CD4-positive, alpha-beta memory T cell (primary cell): ENCODE results near the gene DAPK1. TPM values are rescaled to one million over a fixed set of nuclear protein-coding genes. Genes with fewer than 3 reads are reported as not detected.

ENCODE experiments used
- CTCF ChIA-PET: fragments of 350-600 bp; sonication (Branson Sonifier 250); formaldehyde crosslinking; loops from one replicate; lab custom pipeline; 2021; ENCODE audit warnings: inconsistent platforms; ENCODE audit not compliant: partially characterized antibody; lab: Charles Lee
- POLR2A ChIA-PET: fragments of 350-600 bp; sonication (Branson Sonifier 250); formaldehyde crosslinking; loops from one replicate; lab custom pipeline; 2021; ENCODE audit not compliant: partially characterized antibody; lab: Charles Lee
- DNase-seq, 5 donors: peaks; one replicate each; pipeline versions ENCODE4 v3.0.0 to v3.0.0-alpha.2; 2020 to 2022; ENCODE audit warnings: mixed read lengths in 1 of 5
- H3K27ac ChIP-seq: one replicate; pipeline ENCODE4 v1.7.0; 2013; ENCODE audit warnings: low read depth, low read length
- H3K27me3 ChIP-seq: 2 replicates; pipeline ENCODE4 v1.7.0; 2013; ENCODE audit warnings: mild to moderate bottlenecking, low read length, moderate library complexity; ENCODE audit not compliant: insufficient read depth
- H3K36me3 ChIP-seq: 2 replicates; pipeline ENCODE4 v1.7.0; 2013; ENCODE audit warnings: mild to moderate bottlenecking, low read length, moderate library complexity; ENCODE audit not compliant: insufficient read depth
- H3K4me1 ChIP-seq: 2 replicates; pipeline ENCODE4 v1.7.0; 2013; ENCODE audit warnings: mild to moderate bottlenecking, low read length, moderate library complexity; ENCODE audit not compliant: insufficient read depth
- H3K4me3 ChIP-seq, 2 donors: one replicate each; pipeline ENCODE4 v1.7.0; 2013; ENCODE audit warnings: low read length in 2 of 2, mild to moderate bottlenecking in 1 of 2
- H3K9me3 ChIP-seq, 2 donors: one replicate each; pipeline ENCODE4 v1.7.0; 2013; ENCODE audit warnings: low read length in 2 of 2, control low read depth in 1 of 2; ENCODE audit not compliant: control insufficient read depth in 1 of 2
- H3K27ac Mint-ChIP-seq, 7 donors: one replicate each; pipeline ENCODE4 v1.8.0; 2020 to 2021; ENCODE audit warnings: mixed read lengths in 7 of 7, mild to moderate bottlenecking in 6 of 7, inconsistent platforms in 3 of 7, moderate library complexity in 3 of 7
- H3K27me3 Mint-ChIP-seq, 2 donors: one replicate each; pipeline ENCODE4 v1.8.0; 2020 to 2021; ENCODE audit warnings: mixed read lengths in 2 of 2
- H3K36me3 Mint-ChIP-seq, 2 donors: one replicate each; pipeline ENCODE4 v1.8.0; 2020 to 2021; ENCODE audit warnings: mixed read lengths in 2 of 2, inconsistent platforms in 1 of 2, mild to moderate bottlenecking in 1 of 2
- H3K4me1 Mint-ChIP-seq, 4 donors: one replicate each; pipeline ENCODE4 v1.8.0; 2020 to 2021; ENCODE audit warnings: mixed read lengths in 4 of 4, mild to moderate bottlenecking in 1 of 4
- H3K4me3 Mint-ChIP-seq, 8 donors: one replicate each; pipeline ENCODE4 v1.8.0; 2020 to 2021; ENCODE audit warnings: mixed read lengths in 8 of 8, mild to moderate bottlenecking in 7 of 8, moderate library complexity in 6 of 8, inconsistent platforms in 3 of 8
- H3K9me3 Mint-ChIP-seq, 8 donors: one replicate each; pipeline ENCODE4 v1.8.0; 2020 to 2021; ENCODE audit warnings: mixed read lengths in 8 of 8, mild to moderate bottlenecking in 5 of 8, inconsistent platforms in 3 of 8, moderate library complexity in 1 of 8
- intact Hi-C: fragments of 100-400 bp; cut with micrococcal nuclease; formaldehyde crosslinking; loops from one replicate; pipeline ENCODE4 v1.15.1; 2023
- polyA plus RNA-seq, 2 donors: library from polyadenylated mRNA; unstranded; fragments of 300-500 nt; fragmentation: Illumina TruSeq; gene quantifications; one replicate each; pipeline ENCODE4 v1.2.3, GENCODE V29; 2021
- total RNA-seq, 2 experiments: library from RNA; stranded (reverse); gene quantifications; one replicate each; pipeline ENCODE4 v1.2.3, GENCODE V29; 2021

The DAPK1 gene
- total and polyA plus RNA-seq, 4 experiments from 2014 or later: 1.7 to 2.2 TPM; not detected in 2

DNA sequence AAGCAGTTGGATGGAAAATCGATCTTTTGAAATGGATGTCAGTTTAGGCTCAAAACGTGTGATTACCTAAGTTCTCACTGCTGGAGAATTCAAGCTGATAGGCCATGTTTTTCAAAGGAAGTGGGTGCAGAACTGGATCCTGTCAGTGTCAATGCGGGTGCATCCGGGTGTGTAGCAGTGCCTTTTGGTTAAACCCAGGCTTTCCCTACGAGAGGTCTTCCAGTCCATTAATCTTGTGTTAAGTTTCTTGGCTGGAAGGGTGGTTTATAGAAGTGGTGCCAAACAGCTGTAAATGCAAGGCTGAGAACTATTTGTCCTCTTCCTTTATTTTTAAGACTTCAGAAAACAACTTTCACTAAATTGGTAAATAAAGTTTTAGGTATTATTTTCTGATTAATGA is 71.9 kb downstream of the DAPK1 start:
- CTCF ChIA-PET: no interaction called here
- no peak overlapping the region for H3K27ac ChIP-seq
- no peaks in the 10 kb centered on the region for H3K27me3 ChIP-seq
- Mint-ChIP-seq H3K27ac (no peak overlapping the region), H3K9me3 (no peaks in the 10 kb centered on the region), H3K27me3 (peaks cover 0 to 2% of the 10 kb centered on the region in 2 donors), H3K36me3 (no peaks in the 10 kb centered on the region), H3K4me1 (no peaks in the 10 kb centered on the region), H3K4me3 (no peak overlapping the region)
- POLR2A ChIA-PET: no interaction called here
- no peaks in the 10 kb centered on the region for H3K4me1 ChIP-seq
- intact Hi-C loops: no loop called here
- no peak overlapping the region for H3K4me3 ChIP-seq
- H3K36me3 ChIP-seq: no peaks in the 10 kb centered on the region
- H3K9me3 ChIP-seq: no peaks in the 10 kb centered on the region
- no peak for DNase-seq

DNA sequence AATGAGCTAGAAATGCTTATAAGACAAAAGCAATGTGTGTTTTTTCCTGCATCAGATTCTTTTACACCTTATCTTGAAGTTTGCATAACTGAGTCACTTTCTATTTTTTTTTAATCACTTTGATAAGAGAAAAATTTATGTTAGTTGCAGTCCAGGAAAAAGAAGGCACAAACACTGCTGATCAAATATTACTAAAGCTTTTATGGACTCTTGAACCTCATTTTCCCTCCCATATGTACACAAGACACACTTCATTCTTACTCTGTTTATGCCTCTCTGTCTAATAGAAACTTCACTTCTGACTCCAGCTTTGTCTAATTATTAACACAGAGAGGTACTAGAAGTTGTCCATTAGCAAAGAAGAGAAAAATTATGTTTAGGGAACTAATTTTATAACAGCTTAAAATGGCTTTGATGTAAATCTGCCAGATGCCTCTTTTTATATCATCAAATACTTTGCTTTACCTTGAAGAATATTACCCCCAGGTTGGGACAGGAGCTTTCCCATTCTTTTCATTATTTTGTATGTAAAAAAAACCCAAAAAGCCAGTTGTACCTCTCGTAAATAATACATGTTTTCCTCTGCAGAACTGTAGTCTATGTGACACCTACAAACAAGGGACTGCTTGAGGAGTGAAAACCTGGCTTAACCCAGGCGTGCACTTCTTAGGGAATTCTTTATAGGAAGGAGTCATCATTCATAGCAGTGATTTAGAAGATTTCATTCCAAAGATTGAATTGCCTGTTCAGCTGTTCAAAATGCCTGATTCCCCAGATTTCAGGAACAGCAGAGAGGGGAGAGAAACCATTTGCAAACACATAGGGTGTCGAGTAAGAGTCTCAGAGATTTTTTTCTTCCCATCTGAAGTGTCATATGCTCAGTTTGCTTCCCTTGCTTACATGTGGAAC is 72.6 kb downstream of the DAPK1 start:
- Histone ChIP-seq H3K4me3 (no peak overlapping the region), H3K4me1 (no peaks in the 10 kb centered on the region), H3K9me3 (no peaks in the 10 kb centered on the region), H3K27me3 (no peaks in the 10 kb centered on the region), H3K36me3 (no peaks in the 10 kb centered on the region), H3K27ac (no peak overlapping the region)
- Mint-ChIP-seq H3K36me3 (no peaks in the 10 kb centered on the region), H3K9me3 (no peaks in the 10 kb centered on the region), H3K27me3 (peaks cover 0 to 2% of the 10 kb centered on the region in 2 donors), H3K27ac (no peak overlapping the region), H3K4me1 (no peaks in the 10 kb centered on the region), H3K4me3 (no peak overlapping the region)
- no peak for DNase-seq
- intact Hi-C loops: no loop called here
- CTCF ChIA-PET: no interaction called here
- POLR2A ChIA-PET: no interaction called here

DNA sequence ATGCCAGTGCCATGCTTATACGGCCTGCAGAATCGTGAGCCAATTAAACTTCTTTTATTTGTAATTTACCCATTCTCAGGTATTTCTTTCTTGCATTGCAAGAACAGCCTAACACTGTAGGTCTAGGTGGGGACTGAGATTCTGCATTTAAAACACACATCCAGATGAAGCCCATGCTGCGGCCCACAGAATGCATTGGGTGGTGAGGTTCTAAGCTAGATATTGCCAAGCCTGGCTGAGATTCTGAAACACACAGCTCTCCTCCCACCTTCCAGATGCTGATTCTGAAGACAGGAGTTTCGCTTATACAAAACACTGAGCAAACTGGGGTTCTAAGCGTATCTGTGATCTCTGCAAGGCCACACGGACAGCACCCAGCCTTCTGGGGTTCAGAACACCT is 75.1 kb downstream of the DAPK1 start:
- Mint-ChIP-seq H3K4me3 (no peak overlapping the region), H3K27me3 (peaks cover 0 to 3% of the 10 kb centered on the region in 2 donors), H3K36me3 (no peaks in the 10 kb centered on the region), H3K27ac (no peak overlapping the region), H3K4me1 (no peaks in the 10 kb centered on the region), H3K9me3 (no peaks in the 10 kb centered on the region)
- Histone ChIP-seq H3K9me3 (no peaks in the 10 kb centered on the region), H3K4me3 (no peak overlapping the region), H3K4me1 (no peaks in the 10 kb centered on the region), H3K27me3 (no peaks in the 10 kb centered on the region), H3K27ac (no peak overlapping the region), H3K36me3 (no peaks in the 10 kb centered on the region)
- DNase-seq: no peak
- CTCF ChIA-PET: no interaction called here
- POLR2A ChIA-PET: no interaction called here
- intact Hi-C loops: no loop called here

DNA sequence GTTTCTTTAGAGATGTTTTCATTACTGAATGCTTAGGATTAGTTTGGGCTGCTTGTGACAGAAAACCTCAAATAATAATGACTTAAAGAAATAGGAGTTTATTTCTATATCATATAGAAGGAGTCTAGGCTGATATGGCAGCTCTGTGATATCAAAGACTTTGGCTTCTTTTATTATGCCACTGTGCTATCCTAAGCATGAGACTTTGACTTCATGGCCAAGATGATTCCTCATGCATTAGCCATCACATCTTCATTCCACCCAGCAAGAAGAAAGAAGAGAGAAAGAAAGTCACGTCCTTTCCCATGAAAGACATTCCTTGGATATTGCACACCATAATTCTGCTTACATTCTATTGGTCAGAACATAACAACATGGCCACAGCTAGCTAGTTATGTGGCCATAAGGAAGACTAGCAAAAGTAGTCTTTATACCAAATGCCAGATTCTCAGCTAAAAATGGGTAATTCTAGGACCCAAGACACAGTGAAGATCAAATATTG is 76.2 kb downstream of the DAPK1 start:
- Histone ChIP-seq H3K4me1 (no peaks in the 10 kb centered on the region), H3K27ac (no peak overlapping the region), H3K4me3 (no peak overlapping the region), H3K36me3 (no peaks in the 10 kb centered on the region), H3K27me3 (no peaks in the 10 kb centered on the region), H3K9me3 (no peaks in the 10 kb centered on the region)
- no peak for DNase-seq
- Mint-ChIP-seq H3K27ac (no peak overlapping the region), H3K4me1 (no peaks in the 10 kb centered on the region), H3K4me3 (no peak overlapping the region), H3K9me3 (no peaks in the 10 kb centered on the region), H3K36me3 (no peaks in the 10 kb centered on the region), H3K27me3 (peaks cover 0 to 3% of the 10 kb centered on the region in 2 donors)
- ChIA-PET CTCF (no interaction called here), POLR2A (no interaction called here)
- intact Hi-C loops: no loop called here

DNA sequence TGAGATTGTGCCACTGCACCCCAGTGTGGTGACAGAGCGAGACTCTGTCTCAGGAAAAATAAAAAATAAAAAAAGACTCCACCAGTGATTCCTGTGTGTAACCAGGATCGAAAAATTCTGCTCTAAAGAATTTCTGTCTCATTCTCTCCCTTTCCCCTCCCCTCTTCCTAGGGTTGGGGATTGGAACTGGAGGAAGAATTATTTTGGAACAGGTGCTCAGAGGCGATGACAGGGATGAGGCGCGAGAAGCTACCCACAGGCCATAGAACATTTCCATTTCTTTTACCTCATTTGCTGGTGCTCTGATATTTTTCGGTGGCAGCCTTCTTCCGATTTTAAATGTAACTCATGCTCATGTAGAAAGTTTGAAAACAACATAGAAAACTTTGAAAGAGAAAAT is 80.1 kb downstream of the DAPK1 start:
- ChIA-PET CTCF (no interaction called here), POLR2A (no interaction called here)
- H3K27me3 ChIP-seq: no peaks in the 10 kb centered on the region
- no peak overlapping the region for H3K27ac ChIP-seq
- H3K36me3 ChIP-seq: no peaks in the 10 kb centered on the region
- Mint-ChIP-seq H3K27ac (no peak overlapping the region), H3K4me1 (no peaks in the 10 kb centered on the region), H3K4me3 (no peak overlapping the region), H3K36me3 (no peaks in the 10 kb centered on the region), H3K9me3 (peaks cover 0 to 2% (median 0%) of the 10 kb centered on the region in 8 donors), H3K27me3 (peaks cover 3 to 5% of the 10 kb centered on the region in 2 donors)
- no peak for DNase-seq
- intact Hi-C loops: no loop called here
- no peaks in the 10 kb centered on the region for H3K4me1 ChIP-seq
- H3K9me3 ChIP-seq: no peaks in the 10 kb centered on the region
- no peak overlapping the region for H3K4me3 ChIP-seq

DNA sequence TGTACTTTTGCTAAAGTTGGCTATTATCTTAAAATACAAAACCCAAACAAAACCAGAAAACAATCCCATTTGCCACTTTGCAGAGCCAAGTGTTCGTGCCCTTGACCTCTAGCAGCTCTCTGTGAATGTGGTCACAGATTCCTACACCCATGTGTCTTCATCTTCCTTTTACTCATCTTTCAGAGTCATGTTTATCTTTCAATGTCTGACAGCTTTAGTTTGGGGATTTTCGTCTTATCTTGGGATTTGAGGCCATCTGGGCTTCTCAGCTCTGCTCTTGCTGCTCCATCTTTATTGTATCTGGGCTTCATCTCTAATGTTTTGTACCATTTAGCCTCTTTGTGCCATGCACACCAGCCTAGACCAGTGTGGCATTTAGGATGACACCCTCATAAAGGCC is 81.0 kb downstream of the DAPK1 start:
- no peaks in the 10 kb centered on the region for H3K36me3 ChIP-seq
- no peaks in the 10 kb centered on the region for H3K4me1 ChIP-seq
- Mint-ChIP-seq H3K4me3 (no peak overlapping the region), H3K4me1 (no peaks in the 10 kb centered on the region), H3K9me3 (peaks cover 0 to 2% (median 0%) of the 10 kb centered on the region in 8 donors), H3K27me3 (peaks cover 3 to 7% of the 10 kb centered on the region in 2 donors), H3K36me3 (no peaks in the 10 kb centered on the region), H3K27ac (no peak overlapping the region)
- no peaks in the 10 kb centered on the region for H3K27me3 ChIP-seq
- no peak for DNase-seq
- POLR2A ChIA-PET: no interaction called here
- H3K27ac ChIP-seq: no peak overlapping the region
- CTCF ChIA-PET: no interaction called here
- H3K4me3 ChIP-seq: no peak overlapping the region
- H3K9me3 ChIP-seq: no peaks in the 10 kb centered on the region
- intact Hi-C loops: no loop called here

DNA sequence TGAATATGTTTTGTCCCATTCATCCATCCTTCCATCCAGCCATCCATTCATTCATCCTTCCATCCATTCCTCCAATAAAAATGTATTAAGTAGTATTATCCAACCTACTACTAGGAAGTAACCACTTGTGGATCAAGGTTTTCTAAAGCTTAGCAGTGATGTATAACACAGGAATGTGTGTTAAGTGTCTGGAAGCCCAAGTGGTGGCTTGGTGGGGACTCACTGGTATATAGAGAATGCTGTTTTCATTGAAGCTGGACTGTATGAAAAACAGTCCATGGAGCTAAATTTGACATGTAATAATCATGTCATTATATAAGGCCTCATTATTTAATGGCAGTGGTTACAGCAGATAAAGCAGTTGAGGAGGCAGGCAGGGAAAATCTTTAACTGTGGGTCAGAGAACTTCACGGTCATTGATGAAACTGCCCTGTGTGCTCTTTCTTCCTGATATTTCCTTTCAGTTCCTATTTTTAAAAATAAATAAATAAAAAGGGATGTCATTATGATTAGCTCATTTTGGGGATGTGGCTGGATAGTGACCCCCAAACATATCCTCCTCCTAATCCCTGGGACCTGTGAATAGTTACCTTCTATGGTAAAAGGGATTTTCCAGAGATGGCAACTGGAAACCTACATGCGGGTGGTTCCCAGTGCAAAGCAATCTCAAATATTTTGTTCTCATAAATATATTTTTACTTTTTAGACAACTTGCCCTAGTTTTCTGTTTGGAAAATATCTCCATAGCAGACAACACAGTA is 82.3 kb downstream of the DAPK1 start:
- Histone ChIP-seq H3K9me3 (no peaks in the 10 kb centered on the region), H3K27me3 (no peaks in the 10 kb centered on the region), H3K4me1 (no peaks in the 10 kb centered on the region), H3K36me3 (no peaks in the 10 kb centered on the region), H3K27ac (no peak overlapping the region), H3K4me3 (no peak overlapping the region)
- no peaks in the 10 kb centered on the region for H3K36me3 Mint-ChIP-seq
- DNase-seq: no peak
- ChIA-PET CTCF (no interaction called here), POLR2A (no interaction called here)
- peaks cover 0 to 2% (median 0%) of the 10 kb centered on the region in 8 donors for H3K9me3 Mint-ChIP-seq
- H3K27ac Mint-ChIP-seq: no peak overlapping the region
- no peak overlapping the region for H3K4me3 Mint-ChIP-seq
- intact Hi-C loops: no loop called here
- H3K27me3 Mint-ChIP-seq: peaks cover 3 to 7% of the 10 kb centered on the region in 2 donors
- H3K4me1 Mint-ChIP-seq: no peaks in the 10 kb centered on the region
